Lower lobe of right lung (tissue), 2 donors: ENCODE data around the gene IREB2. TPM values are rescaled to one million over a fixed set of nuclear protein-coding genes. Genes with fewer than 3 reads are reported as not detected.

ENCODE experiments used
- ATAC-seq, 2 donors: fragments of 200-7000 bp; cut with Tn5 transposase; one replicate each; pipeline ENCODE4 v1.9.1; 2020 to 2022; ENCODE audit warnings: mild to moderate bottlenecking in 2 of 2, moderate library complexity in 2 of 2
- DNase-seq: peaks from one replicate; pipeline ENCODE4 v3.0.0-alpha.2; 2020
- H3K27ac ChIP-seq: fragments of 200-600 bp; one replicate; pipeline ENCODE4 v1.8.0; 2022
- H3K27me3 ChIP-seq: fragments of 200-600 bp; one replicate; pipeline ENCODE4 v1.8.0; 2022; ENCODE audit warnings: low read depth
- H3K36me3 ChIP-seq: fragments of 200-600 bp; one replicate; pipeline ENCODE4 v1.8.0; 2022; ENCODE audit warnings: mild to moderate bottlenecking
- H3K4me1 ChIP-seq: fragments of 200-600 bp; one replicate; pipeline ENCODE4 v1.8.0; 2022
- H3K4me3 ChIP-seq: fragments of 200-600 bp; one replicate; pipeline ENCODE4 v1.8.0; 2022; ENCODE audit warnings: mild to moderate bottlenecking
- H3K9me3 ChIP-seq: fragments of 200-600 bp; one replicate; pipeline ENCODE4 v1.8.0; 2022
- CTCF ChIP-seq: fragments of 200-600 bp; IDR thresholded peaks from one replicate; pipeline ENCODE4 v1.8.0; 2022; ENCODE audit warnings: antibody characterized with exemption, mild to moderate bottlenecking
- intact Hi-C: fragments of 100-400 bp; cut with DNase I; formaldehyde crosslinking; loops from one replicate; pipeline ENCODE4 v1.11.0; 2022
- total RNA-seq: library from RNA; stranded (reverse); fragmentation: NEBNext Ultra II Directional; extraction: Animal tissue kit (Norgen Biotek cat#: 25700); gene quantifications from one replicate; pipeline ENCODE4 v1.2.1, GENCODE V29; 2021
- donor health status: DM: no; HTN: yes; CAD: no; lungs with severe emphysema.

The IREB2 gene
- total RNA-seq, 1 donor from 2014 or later: 56.4 TPM

GRCh38 chr15:78450285-78450858 is 12.4 kb downstream of the IREB2 start:
- Histone ChIP-seq H3K27ac (no peak overlapping the region), H3K9me3 (no peaks in the 10 kb centered on the region), H3K36me3 (peaks cover 16% of the 10 kb centered on the region), H3K27me3 (no peaks in the 10 kb centered on the region), H3K4me3 (no peak overlapping the region), H3K4me1 (peaks cover 60% of the 10 kb centered on the region)
- no peak for TF ChIP-seq CTCF
- DNase-seq (no peak), ATAC-seq (no peak)
- intact Hi-C loops: no loop called here

GRCh38 chr15:78452485-78452884 is 14.5 kb downstream of the IREB2 start:
- Histone ChIP-seq H3K27me3 (no peaks in the 10 kb centered on the region), H3K36me3 (no peaks in the 10 kb centered on the region), H3K27ac (no peak overlapping the region), H3K9me3 (no peaks in the 10 kb centered on the region), H3K4me3 (no peak overlapping the region), H3K4me1 (peaks cover 81% of the 10 kb centered on the region)
- DNase-seq (no peak), ATAC-seq (no peak)
- intact Hi-C loops: no loop called here
- no peak for TF ChIP-seq CTCF

GRCh38 chr15:78453447-78453846 is 15.4 kb downstream of the IREB2 start:
- intact Hi-C loops: no loop called here
- H3K27me3 ChIP-seq: no peaks in the 10 kb centered on the region
- H3K36me3 ChIP-seq: no peaks in the 10 kb centered on the region
- no peak overlapping the region for H3K27ac ChIP-seq
- peak; percentile 67 to 68 for ATAC-seq
- DNase-seq: no peak
- TF ChIP-seq CTCF: no peak
- no peaks in the 10 kb centered on the region for H3K9me3 ChIP-seq
- H3K4me1 ChIP-seq: peaks cover 84% of the 10 kb centered on the region
- no peak overlapping the region for H3K4me3 ChIP-seq

GRCh38 chr15:78454992-78455391 is 17.0 kb downstream of the IREB2 start:
- Histone ChIP-seq H3K4me1 (peaks cover 68% of the 10 kb centered on the region), H3K4me3 (no peak overlapping the region), H3K9me3 (no peaks in the 10 kb centered on the region), H3K27me3 (no peaks in the 10 kb centered on the region), H3K36me3 (no peaks in the 10 kb centered on the region), H3K27ac (no peak overlapping the region)
- no peak for TF ChIP-seq CTCF
- intact Hi-C loops: no loop called here
- peak; percentile 72 to 87 for ATAC-seq
- no peak for DNase-seq

- Histone ChIP-seq H3K4me1 (peaks cover 63% of the 10 kb centered on the region), H3K36me3 (no peaks in the 10 kb centered on the region), H3K4me3 (no peak overlapping the region), H3K27ac (peak overlapping the region; percentile 8), H3K9me3 (no peaks in the 10 kb centered on the region), H3K27me3 (no peaks in the 10 kb centered on the region)
- ATAC-seq (peak; percentile 60 to 61), DNase-seq (no peak)
- intact Hi-C loops: no loop called here
- TF ChIP-seq CTCF: no peak
Observed at GRCh38 chr15:78455749-78456148, 17.7 kb downstream of the IREB2 start.
